ENCODE measurements around the gene IFIT1. TPM values are rescaled to one million over a fixed set of nuclear protein-coding genes. Genes with fewer than 3 reads are reported as not detected.
A peak's percentile ranks its signal among the peaks of the same experiment; 100 is the strongest.

Gene IFIT1
- total RNA-seq, 4 donors from 2014 or later = 10.6 to 15.4 (median 11.9) TPM

GRCh38 chr10:89371079-89371478 is 21.3 kb upstream of the IFIT1 start:
- Histone ChIP-seq H3K27me3 (no peaks in the 10 kb centered on the region), H3K4me1 (peaks cover 33 to 47% (median 46%) of the 10 kb centered on the region in 4 donors), H3K27ac (replicated peaks in 1 of 4) (no peak overlapping the region), H3K36me3 (no peaks in the 10 kb centered on the region), H3K9me3 (no peaks in the 10 kb centered on the region), H3K4me3 (no peak overlapping the region)
- TF ChIP-seq POLR2AphosphoS5 (IDR thresholded peaks at IDR 0.05) (no peak), CTCF (IDR thresholded peaks at IDR 0.05) (no peak), EP300 (IDR thresholded peaks at IDR 0.05) (no peak), POLR2A (IDR thresholded peaks at IDR 0.05; ENCODE audit: low read depth) (no peak)
- intact Hi-C loops (cut with DNase I) = loop anchor here (5.0 kb wide), 1 partner anchor 34 kb away; no protein-coding TSS in a partner anchor
- DNase-seq (ENCODE audit: extremely low spot score) = no peak

GRCh38 chr10:89371987-89372386 is 20.4 kb upstream of the IFIT1 start:
- H3K9me3 ChIP-seq = no peaks in the 10 kb centered on the region
- WGBS = 100% methylated on average over 3 of the region's 3 CpGs
- TF ChIP-seq EP300 (IDR thresholded peaks at IDR 0.05) (no peak), POLR2AphosphoS5 (IDR thresholded peaks at IDR 0.05) (no peak), POLR2A (IDR thresholded peaks at IDR 0.05; ENCODE audit: low read depth) (no peak), CTCF (IDR thresholded peaks at IDR 0.05) (no peak)
- H3K36me3 ChIP-seq = no peaks in the 10 kb centered on the region
- peaks cover 33 to 46% (median 45%) of the 10 kb centered on the region in 4 donors for H3K4me1 ChIP-seq
- no peak for DNase-seq (ENCODE audit: extremely low spot score)
- intact Hi-C loops (cut with DNase I) = loop anchor here (5.0 kb wide), 1 partner anchor 35 kb away; no protein-coding TSS in a partner anchor
- H3K27me3 ChIP-seq = no peaks in the 10 kb centered on the region
- H3K27ac ChIP-seq (replicated peaks in 1 of 4) = no peak overlapping the region
- H3K4me3 ChIP-seq = no peak overlapping the region

GRCh38 chr10:89373916-89374711 is 18.3 kb upstream of the IFIT1 start:
- H3K4me1 ChIP-seq = peaks cover 22 to 29% (median 25%) of the 10 kb centered on the region in 4 donors
- TF ChIP-seq POLR2A (IDR thresholded peaks at IDR 0.05; ENCODE audit: low read depth) = no peak
- peak; percentile 72 to 75 for TF ChIP-seq POLR2AphosphoS5 (IDR thresholded peaks at IDR 0.05)
- H3K9me3 ChIP-seq = no peaks in the 10 kb centered on the region
- peak overlapping the region in 2 of 4 donors; percentile 14 to 23 for H3K4me3 ChIP-seq
- H3K27me3 ChIP-seq = no peaks in the 10 kb centered on the region
- no peaks in the 10 kb centered on the region for H3K36me3 ChIP-seq
- peak overlapping the region; percentile 77 to 81 (median 80) for H3K27ac ChIP-seq (replicated peaks in 1 of 4)
- DNase-seq (ENCODE audit: extremely low spot score) = peak; percentile 96
- intact Hi-C loops (cut with DNase I) = loop anchor here (5.0 kb wide), 1 partner anchor 37 kb away; no protein-coding TSS in a partner anchor
- 9% methylated on average over 3 of the region's 3 CpGs for whole genome bisulfite sequencing

- peaks cover 21 to 23% (median 22%) of the 10 kb centered on the region in 4 donors for H3K4me1 ChIP-seq
- H3K4me3 ChIP-seq = peak overlapping the region in 1 of 4 donors; percentile 14
- peak overlapping the region; percentile 77 to 81 (median 80) for H3K27ac ChIP-seq (replicated peaks in 1 of 4)
- TF ChIP-seq POLR2AphosphoS5 (IDR thresholded peaks at IDR 0.05) (no peak), EP300 (IDR thresholded peaks at IDR 0.05) (no peak), CTCF (IDR thresholded peaks at IDR 0.05) (no peak)
- H3K9me3 ChIP-seq = no peaks in the 10 kb centered on the region
- no peaks in the 10 kb centered on the region for H3K36me3 ChIP-seq
- intact Hi-C loops (cut with DNase I) = loop anchor here (5.0 kb wide), 1 partner anchor 37 kb away; no protein-coding TSS in a partner anchor
- H3K27me3 ChIP-seq = no peaks in the 10 kb centered on the region
- DNase-seq (ENCODE audit: extremely low spot score) = no peak
Observed at GRCh38 chr10:89374713-89375141, 17.7 kb upstream of the IFIT1 start.
